GM19099 (cell line): Measurements from ENCODE around the gene NCSTN.

ENCODE experiments used
- POLR2A ChIP-seq: IDR thresholded peaks from 3 replicates; pipeline ENCODE4 v1.6.1; 2011; ENCODE audit warnings: low read depth; ENCODE audit not compliant: insufficient read length; ENCODE audit errors: extremely low read depth

The NCSTN gene

DNA sequence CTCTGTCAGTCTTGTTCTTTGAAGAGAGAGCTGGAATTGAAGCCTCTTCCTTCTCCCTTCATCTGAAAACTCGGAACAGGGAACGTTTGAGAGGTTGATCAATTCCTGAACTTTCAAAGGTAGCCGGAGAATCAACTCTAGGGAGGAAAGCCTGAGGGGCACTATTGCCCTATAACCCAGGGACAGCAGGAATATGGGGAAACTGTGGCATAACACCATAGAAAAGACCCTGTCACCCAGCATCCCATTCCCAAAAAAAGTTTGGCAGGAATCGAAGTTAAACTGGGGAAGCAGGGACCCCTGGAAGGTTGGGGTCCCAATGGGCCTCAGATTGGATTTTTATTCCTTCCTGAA, 18.6 kb downstream of the NCSTN start:
- TF ChIP-seq POLR2A, result no peak

DNA sequence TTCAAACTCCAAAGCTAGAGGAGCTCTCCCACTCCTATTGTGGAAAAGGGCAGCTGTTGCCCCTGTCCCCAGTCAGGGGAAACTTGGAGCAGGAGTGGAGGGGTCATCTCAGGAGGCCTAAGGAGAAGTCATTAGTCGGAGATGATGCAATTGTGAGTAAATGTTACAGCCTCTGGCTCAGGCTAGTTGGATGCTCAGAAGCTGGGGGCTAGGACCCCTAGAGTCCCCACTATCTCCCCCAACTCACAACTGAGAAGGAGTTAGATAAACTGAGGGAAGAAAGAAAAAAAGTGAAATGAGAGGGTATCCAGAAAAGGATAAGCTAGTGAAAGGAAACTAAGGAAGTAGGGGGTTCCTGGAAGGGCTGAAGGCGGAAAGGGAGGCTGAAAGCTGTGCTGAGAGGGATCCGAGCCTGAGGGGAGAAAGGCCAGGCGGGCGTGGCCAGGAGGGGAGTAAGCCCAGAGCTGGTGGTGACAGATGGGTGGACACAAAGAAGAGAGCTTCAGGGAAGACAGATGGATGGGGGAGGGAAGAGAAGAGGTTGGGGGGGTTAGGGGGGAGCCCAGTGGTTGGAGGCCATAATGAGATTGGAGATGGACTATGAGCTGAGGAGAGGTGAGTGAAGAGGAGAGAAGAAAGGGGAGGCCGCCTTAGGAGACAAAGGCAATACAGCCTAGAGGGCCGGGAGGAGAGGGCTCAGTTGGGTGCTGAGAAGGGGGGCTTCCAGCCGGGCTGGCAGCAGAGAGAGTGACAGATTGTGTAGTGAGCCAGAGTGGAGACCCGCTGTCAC, 19.2 kb downstream of the NCSTN start:
- no peak for TF ChIP-seq POLR2A

DNA sequence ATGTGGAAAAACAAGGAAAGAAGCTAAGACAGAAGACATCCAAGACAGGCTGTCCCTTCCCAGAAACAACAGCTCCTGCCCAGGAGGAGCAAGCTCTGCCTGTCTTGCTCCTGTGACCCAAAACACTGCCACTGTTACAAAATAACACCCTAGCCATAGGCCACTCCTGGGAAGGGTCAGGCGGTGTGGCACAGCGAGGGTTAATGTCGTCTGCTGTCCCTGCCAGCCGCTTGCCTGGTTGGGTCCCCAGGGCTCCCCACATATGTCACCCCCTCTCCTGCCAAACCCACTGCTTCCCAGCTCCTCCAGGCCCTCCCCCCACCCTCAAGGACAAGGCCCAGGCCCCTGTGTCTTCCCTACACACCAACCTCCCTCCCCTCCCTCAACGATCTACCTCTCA, 19.8 kb downstream of the NCSTN start:
- no peak for TF ChIP-seq POLR2A

DNA sequence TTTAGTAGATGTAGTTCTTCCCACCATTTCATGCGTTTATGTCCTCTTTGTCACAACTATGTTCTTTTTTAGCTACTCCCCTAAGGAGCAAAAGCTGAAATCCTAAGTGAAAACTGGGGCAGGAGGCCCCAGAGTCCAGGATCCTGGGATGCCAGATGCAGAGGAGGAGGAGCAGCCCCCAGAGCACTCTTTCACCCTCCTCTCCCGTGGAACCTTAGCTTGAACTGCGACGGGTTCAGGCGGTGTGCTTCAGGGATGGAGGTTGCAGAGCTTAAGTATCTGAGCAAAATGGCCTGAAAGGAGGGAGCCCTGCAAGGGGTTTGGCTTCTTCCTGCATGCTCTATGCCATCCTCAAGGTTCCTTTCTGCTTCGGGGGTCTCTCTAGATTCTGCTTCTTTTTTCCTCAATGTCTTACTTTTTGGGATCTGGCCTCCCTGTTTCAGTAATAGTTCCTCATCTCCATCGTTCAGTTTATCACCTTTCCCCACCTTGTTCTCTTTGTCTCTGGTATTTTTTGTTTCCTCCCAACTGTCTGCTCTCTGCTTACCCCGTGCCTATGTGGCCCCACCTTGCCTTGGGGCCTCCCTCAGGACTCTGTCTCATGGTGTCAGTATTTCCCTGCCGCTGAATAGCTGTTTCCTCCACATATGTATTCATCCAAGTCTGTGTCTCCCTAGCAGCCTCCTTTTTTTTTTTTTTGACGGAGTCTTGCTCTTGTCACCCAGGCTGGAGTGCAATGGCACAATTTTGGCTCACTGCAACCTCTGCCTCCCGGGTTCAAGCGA, 21.0 kb downstream of the NCSTN start:
- no peak for TF ChIP-seq POLR2A

DNA sequence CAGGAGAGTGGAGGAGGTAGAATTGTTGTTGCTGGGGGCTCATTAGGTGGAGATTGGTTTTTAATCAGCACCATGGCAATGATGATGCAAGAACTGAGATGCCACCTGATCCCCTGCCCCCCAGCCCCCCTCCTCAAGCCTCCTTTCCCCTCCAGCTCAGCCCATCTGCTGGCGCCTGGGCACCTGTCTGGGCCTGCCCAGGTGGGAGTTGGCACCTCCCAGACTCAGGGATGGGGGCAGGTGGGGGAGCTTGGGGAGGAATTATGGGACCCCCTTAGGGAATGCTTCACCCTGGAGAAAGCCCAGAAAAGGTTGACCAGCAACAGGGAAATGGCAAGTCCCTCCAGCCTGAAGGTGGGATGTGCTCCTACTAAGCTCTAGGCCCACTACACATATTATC, 22.1 kb downstream of the NCSTN start:
- no peak for TF ChIP-seq POLR2A

DNA sequence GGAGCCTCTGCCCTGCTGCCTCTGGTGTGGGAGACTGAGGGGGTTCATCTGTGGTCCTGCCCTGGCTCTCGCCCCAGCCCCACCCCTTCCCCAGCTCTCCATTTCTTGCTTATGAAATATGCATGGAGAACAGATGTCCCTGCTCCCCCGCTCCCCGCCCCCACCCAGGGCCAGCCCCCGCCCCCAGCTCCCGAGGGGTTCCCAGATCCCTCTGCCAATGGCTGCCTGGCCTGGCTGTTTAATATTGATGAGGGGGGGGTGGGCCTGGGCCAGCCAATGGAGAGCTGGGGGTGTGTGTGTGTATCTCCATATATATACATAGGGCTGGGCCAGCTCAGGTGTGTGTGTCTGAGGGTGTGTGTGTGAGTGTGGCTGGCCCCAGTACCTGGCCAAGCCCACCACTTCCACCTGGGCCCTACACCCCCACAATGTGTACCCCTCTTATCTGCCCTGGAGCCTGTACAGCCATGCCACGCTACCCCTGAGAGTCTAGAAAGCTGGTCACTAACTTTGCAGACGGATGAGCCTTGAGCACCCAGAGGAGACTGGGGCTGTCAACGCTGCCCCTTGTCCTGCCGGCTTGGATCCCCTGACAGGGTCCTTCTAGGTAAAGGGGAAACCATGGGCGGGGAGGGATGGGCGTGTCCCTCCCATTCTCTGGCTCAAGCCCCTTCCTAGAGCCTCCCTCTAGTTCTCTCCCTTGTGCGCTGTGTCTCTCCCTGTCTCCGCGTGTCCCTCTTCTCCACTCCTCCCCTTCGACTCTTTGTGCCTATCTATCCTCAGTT, 23.7 kb downstream of the NCSTN start, which contains the start of gene NHLH1:
Gene NHLH1, plus strand, starts transcription at position 341 of the 785 bp plus-strand sequence. CDS start 3,661 bp downstream, outside the sequence.
- TF ChIP-seq POLR2A, result no peak

DNA sequence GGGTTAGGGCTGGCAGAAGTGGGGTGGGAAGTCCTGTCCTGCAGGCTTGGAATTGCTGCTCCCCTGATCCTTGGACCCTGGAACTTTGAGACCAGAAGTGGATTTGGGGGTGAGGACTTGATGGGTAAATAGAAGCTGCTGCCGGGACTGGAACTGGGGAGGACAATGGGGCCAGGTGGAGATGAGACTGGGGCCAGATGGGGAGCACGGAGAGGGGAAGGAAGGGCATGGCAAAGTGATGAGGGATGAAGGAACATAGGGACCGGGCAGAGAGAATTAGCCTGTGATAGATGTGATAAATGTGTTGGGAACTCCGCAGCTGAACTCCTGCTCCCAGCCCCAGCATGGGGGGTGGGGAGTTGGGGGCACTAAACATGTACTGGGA, 24.3 kb downstream of the NCSTN start:
- no peak for TF ChIP-seq POLR2A

DNA sequence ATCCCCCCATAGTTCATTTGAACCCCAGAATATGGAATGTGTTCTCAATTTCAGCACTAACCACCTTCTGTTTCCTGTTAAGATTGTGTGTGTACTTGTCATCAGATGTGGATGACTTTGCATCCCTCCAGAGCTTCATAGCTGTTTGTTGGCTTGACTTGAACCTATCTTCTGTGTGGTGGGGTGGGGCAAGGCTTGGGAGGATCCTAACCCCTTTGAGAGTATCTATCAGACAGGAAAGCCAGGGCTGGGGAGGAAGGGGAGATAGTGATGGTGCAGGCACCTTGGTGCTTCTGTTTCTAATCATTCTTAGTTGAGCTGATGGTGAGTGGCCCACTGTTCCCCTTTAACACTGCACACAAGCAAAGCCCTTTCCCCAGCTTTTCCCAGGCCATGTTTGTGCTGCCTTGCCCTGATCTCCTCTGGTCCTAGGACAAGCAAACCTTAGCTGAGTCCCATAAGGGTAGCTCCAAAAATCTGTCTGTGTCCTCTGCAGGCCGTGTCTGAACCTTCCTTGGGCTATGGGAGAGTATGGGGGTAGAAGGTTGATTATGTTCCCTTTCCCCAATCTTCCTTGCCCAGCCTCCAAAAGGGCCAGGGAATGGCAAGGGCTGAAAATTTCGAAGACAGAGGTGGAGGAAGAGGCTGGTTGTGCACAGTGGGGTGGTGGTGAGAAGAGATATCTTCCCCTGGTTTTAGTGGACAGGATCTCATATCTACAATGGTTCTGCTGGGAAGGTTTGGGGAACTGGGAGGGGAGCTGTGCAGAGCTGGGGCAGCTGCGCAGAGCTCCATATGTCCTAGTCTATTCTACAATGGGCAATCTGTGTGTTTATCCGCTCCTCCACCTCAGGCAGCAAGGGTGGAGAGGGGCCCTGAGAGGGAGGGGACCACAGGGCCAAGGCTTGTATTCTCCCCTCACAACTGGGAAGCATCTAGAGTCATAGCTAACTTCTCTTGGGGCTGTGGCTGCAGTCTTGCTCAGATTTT, 25.0 kb downstream of the NCSTN start:
- no peak for TF ChIP-seq POLR2A

DNA sequence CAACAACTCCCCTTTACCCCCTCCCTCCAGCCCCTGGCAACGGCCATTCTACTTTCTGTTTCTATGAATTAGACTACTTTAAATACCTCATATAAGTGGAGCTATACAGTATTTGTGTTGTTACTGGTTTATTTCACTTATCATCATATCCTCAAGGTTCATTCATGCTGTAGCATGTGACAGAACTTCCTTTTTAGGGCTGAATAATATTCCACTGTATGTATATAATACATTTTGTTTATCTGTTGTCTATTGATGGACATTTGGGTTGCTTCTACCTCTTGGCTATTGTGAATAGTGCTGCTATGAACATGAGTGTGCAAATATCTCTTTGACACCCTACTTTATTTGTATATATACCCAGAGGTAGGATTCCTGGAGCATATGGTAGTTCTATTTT, 25.9 kb downstream of the NCSTN start:
- TF ChIP-seq POLR2A, result no peak

DNA sequence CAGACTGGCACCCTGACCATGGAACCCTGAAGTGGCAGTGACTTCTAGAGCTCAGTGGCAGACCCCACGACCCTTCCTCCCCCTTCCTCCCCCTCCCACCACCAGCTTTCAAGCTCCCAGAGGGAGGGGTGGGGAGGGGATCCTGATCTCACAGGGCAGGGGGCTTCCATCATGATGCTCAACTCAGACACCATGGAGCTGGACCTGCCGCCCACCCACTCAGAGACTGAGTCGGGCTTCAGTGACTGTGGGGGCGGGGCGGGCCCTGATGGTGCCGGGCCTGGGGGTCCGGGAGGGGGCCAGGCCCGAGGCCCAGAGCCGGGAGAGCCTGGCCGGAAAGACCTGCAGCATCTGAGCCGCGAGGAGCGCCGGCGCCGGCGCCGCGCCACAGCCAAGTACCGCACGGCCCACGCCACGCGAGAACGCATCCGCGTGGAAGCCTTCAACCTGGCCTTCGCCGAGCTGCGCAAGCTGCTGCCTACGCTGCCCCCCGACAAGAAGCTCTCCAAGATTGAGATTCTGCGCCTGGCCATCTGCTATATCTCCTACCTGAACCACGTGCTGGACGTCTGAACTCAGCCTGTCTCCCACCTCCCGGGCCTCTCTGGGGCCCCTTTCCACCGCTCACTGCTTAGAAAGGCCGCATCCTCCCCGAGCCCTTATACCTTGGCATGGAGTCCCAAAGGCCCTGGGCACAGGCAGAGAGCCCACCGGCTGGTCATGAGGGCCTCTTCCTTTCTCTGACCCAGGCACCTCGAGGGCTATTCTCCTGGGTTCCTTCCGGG, 27.6 kb downstream of the NCSTN start:
- TF ChIP-seq POLR2A, result no peak

DNA sequence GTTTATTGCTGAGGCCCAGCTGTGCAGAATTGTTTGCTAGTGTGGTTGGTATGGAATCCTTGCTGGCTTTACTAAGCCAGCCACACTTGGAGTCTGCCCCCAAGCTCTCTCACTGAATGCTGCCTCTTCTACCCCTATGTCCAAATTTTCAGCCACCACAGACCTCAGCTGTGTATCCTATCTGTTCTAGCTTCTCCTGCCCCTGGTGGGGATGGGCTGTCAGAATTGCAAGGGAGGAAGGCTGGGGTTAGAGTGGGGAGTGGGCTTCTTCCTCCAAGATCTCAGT, 28.1 kb downstream of the NCSTN start:
- no peak for TF ChIP-seq POLR2A

DNA sequence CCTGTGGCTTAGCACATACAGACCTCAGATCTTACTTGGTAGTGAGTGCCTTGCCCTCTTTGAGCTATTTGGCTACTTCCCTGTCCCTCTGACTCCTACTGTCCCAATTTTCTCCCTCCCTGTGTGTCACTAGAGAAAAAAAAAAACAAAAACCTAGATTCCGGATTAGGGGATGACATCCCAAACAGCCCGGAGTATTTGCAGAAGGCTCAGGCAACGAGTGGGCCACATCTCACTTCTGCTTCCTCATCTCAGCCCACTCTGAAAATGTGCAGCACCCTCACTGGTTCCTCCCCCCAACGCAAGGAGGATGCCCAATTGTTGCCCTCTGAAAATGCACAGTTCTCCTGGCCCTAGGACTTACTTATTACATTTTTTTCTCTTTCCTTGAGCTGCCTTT, 28.6 kb downstream of the NCSTN start:
- TF ChIP-seq POLR2A, result no peak

DNA sequence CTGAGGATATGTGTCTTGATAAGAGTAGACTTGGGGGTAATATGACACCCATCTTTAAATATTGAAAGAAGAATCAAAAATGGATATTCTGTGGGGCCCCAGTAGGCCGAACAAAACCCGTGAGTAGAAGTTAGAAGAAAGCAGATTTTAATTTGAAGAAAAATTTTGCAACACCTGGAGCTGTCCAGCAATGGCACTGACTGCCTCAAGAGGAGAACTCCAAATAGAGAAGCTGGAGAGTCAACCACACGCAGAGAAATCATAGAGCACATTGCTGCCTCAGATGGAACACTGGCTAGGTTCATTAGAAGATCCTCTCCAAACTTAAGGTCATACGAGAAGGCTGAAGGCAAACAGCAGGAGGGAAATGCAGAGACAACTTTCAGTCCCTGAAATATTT, 30.5 kb downstream of the NCSTN start:
- TF ChIP-seq POLR2A, result no peak

DNA sequence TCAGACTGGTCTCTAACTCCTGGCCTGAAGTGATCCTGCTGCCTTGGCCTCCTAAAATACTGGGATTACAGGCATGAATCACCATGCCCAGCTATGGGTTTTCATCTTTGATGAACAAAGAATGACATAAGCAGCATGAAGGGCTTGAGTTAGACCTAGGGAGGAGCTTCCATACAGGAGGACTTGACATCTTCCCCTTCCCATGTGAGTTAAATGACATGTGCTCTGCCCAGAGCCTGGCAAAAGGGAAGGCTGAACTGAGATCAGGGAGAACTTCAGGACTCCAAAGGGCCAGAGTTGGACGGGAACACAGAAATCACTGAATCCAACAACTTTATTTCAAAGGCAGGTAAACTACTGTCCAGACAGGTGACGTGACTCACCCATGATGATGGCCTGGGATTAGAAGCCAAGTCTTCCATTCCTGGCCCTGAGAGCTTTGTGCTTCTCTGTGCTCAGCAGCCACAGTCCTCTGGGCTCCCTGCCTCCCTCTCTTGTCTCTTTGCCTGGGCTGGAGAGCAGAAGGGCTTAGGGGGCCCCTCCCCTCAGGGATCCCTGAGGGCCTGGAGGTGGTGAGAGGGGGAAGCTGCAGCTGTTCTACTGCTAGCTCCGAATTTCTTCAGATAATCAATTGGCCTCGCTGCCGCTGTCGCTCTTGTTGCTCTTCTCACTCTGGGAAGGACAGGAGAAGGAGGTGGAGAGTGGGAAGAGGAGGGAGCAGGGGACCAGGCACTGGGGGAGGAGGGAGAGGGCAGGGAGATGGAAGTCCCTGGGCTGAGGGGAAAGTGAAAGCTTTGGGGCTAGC, 31.3 kb downstream of the NCSTN start:
- TF ChIP-seq POLR2A, result no peak
